Activated CD4-positive, alpha-beta T cell treated with anti-CD3 and anti-CD28 coated beads, Interleukin-2, Interleukin-6, amounts not matched to agents 100 ng/mL and 50 ng/mL, durations not matched to agents 16 hours and 8 hours (primary cell): ENCODE results near the gene C17orf75.

Source experiments
- DNase-seq: peaks from one replicate; pipeline ENCODE4 v3.0.0-alpha.2; 2020

Gene C17orf75

GRCh38 chr17:32302860-32303649, 38.9 kb downstream of the C17orf75 start:
- DNase-seq, result no peak

GRCh38 chr17:32302037-32302436, 39.9 kb downstream of the C17orf75 start:
- DNase-seq, result no peak

DNA sequence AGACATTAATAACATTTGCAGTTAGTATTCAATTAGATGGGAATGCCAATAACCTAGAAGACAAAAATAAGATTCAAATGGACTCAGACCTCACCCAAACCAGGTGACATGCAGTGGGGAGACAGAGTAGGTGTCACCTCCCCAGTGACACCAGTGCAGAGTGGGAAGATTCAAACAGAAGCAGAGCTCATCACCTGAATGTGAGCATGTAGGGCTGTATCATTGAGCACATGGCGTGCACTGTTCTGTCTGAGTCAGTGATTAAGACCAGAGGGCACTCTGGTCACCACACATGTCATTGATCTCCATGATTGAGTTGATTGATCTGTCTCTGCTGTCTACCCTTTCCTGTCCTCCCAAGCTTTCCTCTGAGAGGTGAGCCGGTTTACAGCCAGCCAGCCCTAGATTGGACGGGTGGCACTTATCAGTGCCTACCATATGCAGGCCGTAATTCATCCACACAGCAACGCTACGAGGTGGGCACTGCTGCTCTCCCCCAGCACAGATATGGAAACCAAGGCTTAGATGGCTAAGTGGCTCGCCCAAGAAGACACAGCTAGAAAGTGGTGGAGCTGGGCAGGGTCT, 42.3 kb downstream of the C17orf75 start:
- no peak for DNase-seq

GRCh38 chr17:32298721-32299579, 43.0 kb downstream of the C17orf75 start:
- DNase-seq, result no peak

DNA sequence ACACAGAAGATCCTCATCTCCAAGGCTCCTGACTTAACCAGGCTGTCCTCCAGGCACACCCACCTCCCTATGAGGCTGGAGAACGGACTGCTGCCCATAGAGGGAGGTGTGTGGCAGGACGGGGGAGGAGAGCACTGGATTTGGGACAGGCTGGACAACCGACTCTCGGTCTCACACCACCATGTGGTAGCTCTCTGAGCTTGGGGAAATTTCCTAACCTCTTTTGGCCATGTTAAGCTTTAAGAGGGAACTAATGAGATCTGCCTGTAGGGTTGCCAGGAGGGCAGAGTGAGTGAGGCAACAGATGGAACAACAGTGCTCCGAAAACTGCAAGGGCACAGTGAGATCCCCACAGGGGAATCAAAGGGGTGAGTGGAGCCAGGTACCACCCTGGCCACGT, 43.7 kb downstream of the C17orf75 start:
- DNase-seq, result no peak

GRCh38 chr17:32297860-32298259, 44.1 kb downstream of the C17orf75 start:
- DNase-seq, result no peak

DNA sequence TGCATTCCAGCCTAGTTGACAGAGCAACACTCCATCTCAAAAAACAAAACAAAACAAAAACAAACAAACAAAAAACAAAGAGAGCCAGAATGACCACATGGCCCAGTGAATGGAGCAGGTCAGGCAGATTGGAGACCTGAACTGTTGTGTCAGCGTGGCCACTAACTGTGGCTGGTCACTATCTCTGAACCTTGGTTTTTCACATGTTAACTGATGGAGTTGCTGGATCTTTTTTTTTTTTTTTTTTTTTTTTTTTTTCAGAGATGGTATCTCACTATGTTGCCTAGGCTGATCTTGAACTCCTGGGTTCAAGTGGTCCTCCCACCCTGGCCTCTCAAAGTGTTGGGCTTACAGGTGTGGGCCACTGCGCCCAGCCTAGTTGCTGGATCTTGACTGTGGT, 44.5 kb downstream of the C17orf75 start:
- DNase-seq, result no peak

GRCh38 chr17:32292094-32292493, 49.9 kb downstream of the C17orf75 start:
- DNase-seq, result no peak

DNA sequence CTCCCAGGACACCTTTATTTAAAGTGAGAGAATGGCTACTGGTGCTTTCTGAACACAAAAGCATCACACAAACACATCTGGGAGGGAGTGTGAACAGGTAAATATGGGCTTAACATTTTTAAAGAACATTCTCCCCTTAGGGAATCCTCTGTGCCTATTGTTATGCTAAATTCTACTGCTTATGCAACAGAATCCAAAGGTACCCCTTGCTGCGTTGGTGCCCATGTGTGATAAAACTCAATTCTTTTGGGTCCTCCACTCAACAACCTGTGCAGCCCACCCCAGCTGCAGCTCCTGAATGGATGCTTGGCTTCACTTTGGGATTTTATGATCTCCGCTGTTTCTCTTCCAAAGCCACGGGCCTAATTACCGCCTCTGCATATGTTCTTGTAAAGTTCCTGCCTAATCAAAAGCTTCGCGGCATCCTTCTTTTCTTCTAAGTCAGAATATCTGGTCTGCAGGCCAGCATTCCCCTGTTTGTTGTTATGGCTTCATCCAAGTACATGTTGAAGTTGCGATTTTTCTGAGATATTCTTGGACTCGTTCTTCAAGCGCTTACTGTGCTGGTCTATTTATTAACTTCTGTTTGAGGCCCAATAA, 52.4 kb downstream of the C17orf75 start:
- DNase-seq, result no peak

GRCh38 chr17:32288615-32289014, 53.4 kb downstream of the C17orf75 start:
- no peak for DNase-seq

DNA sequence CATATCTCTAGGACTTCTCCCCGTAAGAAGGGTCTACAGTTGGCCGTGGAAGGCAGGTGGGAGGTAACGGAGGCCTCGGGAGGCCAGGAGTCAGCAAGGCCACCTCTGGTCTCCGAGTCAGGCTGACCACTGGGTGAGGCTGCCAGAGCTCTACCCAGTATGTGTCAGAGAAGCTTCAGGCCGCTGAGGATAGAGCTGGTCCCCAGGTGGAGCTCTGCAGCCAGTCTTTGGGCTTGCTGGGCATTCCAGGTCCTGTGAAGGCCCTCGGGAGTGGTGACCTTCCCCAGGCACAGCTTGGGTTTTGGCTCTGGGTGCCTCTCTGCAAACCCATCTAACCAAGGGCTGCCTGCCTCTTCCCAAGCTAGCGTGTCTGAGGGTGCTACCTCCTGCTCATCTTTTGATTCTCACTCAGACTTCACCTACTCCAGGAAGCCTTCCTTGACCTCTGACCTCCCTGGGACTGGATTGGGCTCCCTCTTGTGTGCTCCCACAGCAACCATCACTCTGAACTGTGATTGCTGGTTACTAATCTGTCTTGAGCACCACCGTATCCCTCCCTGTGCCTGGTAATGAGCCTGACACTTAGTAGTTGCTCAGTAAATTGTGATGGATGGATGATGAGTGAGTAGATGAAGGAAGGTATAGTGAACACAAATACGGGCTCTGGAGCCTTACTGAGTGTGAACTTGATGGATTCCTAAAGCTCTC, 54.0 kb downstream of the C17orf75 start:
- DNase-seq, result no peak

- DNase-seq, result peak; percentile 27
Observed at GRCh38 chr17:32286518-32286900, 55.5 kb downstream of the C17orf75 start.

- DNase-seq, result no peak
Observed at GRCh38 chr17:32285746-32286517, 56.0 kb downstream of the C17orf75 start.

DNA sequence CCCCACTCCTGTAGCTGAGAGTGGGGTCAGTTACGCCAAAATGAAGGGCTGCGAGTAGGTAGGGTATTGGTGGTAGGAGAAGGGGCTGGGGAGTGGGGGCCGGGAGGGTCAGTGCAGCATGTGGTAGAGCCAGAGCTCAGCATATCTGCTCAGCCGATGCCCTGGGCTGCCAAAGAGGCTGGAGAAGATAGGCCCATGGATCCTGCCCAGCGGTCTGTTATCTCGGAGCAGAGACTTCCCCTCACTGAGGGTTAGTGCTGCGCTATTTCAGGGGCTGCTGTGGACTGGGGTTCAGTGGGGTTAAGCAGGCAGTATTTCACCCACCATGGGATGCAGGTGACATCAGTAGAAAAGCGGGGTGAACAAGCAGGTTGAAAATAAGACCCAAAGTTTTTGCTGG, 56.7 kb downstream of the C17orf75 start:
- no peak for DNase-seq

GRCh38 chr17:32283745-32284201, 58.2 kb downstream of the C17orf75 start:
- DNase-seq, result no peak

GRCh38 chr17:32281011-32281451, 60.9 kb downstream of the C17orf75 start:
- no peak for DNase-seq

DNA sequence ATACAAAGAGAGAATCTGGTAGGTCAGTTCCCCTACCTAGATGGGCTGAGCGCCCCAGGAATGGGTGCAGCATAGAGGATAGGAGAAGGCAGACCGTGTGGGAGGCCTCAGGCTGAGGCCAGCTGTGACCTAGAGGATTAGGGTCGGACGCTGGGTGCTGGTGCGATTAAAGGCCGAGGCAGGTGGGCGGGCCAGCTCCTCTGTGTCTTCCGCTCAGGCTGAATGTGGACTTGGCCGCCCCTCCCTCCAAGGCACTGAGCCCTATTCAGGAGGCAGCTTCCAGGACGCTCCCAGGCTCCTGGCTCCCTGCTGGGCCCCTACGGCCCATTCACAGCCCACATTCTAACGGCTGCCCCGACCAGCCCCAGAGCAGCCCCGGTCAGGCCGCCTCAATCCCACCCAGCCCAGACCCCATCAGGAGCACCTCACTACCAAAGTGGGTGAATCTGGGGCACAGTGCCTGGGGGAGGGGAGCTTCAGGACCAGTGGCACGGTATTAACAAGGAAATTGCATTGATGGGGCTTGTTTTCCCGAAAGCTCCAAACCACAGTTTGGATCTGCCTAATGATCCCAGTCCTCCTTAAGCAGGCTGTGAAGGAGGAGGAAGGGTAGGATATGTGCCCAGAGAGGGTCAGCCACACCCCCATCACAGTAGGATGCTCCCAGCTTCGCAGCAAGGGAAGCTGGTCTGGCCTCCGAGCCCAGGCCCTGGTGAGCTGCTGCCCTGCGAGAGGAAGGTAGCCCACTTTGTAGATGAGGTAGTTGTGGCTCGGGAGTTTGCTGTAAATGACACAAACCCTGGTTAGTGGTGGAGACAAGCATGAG, 61.9 kb downstream of the C17orf75 start:
- no peak for DNase-seq

GRCh38 chr17:32278815-32279214, 63.2 kb downstream of the C17orf75 start:
- DNase-seq, result no peak
